ENCODE measurements around the gene ZNF140.

DNA sequence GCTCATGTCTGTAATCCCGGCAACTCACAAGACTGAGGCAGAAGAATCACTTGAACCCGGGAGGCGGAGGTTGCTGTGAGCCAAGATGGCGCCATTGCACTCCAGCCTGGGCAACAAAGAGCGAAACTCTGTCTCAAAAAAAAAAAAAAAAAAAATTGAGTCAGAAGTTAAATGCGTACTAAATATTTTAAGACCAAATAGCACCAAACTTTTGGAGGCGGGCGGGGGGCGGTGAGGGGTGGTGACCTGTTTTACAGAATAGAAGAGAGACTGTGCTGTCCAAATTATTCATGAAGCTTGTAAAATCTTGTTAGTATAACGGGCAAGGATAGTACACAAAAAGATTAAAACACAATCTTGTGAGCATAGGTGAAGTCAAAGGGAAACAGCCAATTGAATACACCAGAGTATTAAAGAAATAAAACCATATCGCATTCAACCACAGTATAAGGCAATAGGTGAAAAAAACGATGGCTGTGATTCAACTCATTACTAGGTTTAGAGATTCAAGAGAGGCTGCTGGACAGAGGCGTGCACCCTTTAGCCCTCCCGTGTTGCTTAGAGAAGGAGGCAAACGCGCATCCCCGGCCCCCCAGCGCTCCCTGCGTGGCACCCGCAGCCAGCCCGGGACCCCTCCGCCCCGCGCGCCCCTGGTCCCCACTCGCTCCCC is 48.8 kb downstream of the ZNF140 start:
- TF ChIP-seq POLR2A (IDR thresholded peaks at IDR 0.05) = no peak
- TF ChIP-seq, protein P1, sequence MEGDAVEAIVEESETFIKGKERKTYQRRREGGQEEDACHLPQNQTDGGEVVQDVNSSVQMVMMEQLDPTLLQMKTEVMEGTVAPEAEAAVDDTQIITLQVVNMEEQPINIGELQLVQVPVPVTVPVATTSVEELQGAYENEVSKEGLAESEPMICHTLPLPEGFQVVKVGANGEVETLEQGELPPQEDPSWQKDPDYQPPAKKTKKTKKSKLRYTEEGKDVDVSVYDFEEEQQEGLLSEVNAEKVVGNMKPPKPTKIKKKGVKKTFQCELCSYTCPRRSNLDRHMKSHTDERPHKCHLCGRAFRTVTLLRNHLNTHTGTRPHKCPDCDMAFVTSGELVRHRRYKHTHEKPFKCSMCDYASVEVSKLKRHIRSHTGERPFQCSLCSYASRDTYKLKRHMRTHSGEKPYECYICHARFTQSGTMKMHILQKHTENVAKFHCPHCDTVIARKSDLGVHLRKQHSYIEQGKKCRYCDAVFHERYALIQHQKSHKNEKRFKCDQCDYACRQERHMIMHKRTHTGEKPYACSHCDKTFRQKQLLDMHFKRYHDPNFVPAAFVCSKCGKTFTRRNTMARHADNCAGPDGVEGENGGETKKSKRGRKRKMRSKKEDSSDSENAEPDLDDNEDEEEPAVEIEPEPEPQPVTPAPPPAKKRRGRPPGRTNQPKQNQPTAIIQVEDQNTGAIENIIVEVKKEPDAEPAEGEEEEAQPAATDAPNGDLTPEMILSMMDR (IDR thresholded peaks at IDR 0.05) = no peak

Measured in thyroid gland (tissue), 4 donors.